Lower leg skin (tissue), 3 donors: ENCODE measurements around the gene WWOX.

ENCODE experiments used
- POLR2A ChIP-seq, 2 donors: fragments of 450-650 bp; IDR thresholded peaks; one replicate each; pipeline ENCODE4 v1.6.1; 2016 to 2017; ENCODE audit warnings: antibody characterized with exemption in 2 of 2, mild to moderate bottlenecking in 1 of 2, moderate library complexity in 1 of 2
- TF ChIP-seq, protein P1 (sequence below), 3 donors: fragments of 450-650 bp; IDR thresholded peaks; one replicate each; pipeline ENCODE4 v1.5.1; 2016; ENCODE audit warnings: antibody characterized with exemption in 3 of 3, mild to moderate bottlenecking in 3 of 3, moderate library complexity in 2 of 3

DNA sequence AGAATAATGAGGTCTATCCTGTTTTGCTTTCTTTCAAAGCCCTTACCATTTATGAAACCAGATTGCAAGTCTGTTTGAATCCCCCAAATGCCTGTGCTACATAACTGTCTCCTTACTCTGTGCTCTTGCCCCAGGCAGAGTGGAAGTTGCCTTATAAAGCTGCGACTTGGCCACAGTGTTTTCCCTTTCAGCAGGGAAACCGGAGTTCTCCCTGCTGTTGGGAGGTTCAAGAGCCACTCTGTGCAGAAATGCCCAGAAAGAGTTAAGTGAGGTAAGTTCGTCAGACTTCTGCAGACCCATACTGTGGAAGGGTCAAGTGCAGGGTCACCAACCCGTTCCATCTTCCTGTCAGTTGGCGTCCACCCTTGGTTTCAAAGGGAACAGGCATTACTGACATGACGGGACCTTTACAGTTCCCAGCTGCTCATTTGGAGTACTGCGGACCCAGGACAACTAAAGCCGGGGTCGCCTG, 508.9 kb downstream of the WWOX start:
- no peak for TF ChIP-seq POLR2A (IDR thresholded peaks at IDR 0.05)
- TF ChIP-seq, protein P1, sequence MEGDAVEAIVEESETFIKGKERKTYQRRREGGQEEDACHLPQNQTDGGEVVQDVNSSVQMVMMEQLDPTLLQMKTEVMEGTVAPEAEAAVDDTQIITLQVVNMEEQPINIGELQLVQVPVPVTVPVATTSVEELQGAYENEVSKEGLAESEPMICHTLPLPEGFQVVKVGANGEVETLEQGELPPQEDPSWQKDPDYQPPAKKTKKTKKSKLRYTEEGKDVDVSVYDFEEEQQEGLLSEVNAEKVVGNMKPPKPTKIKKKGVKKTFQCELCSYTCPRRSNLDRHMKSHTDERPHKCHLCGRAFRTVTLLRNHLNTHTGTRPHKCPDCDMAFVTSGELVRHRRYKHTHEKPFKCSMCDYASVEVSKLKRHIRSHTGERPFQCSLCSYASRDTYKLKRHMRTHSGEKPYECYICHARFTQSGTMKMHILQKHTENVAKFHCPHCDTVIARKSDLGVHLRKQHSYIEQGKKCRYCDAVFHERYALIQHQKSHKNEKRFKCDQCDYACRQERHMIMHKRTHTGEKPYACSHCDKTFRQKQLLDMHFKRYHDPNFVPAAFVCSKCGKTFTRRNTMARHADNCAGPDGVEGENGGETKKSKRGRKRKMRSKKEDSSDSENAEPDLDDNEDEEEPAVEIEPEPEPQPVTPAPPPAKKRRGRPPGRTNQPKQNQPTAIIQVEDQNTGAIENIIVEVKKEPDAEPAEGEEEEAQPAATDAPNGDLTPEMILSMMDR (IDR thresholded peaks at IDR 0.05), result no peak
